Measurements from ENCODE around the gene HYAL1.

The HYAL1 gene

GRCh38 chr3:50323092-50323600 is 19.8 kb upstream of the HYAL1 start:
- H3K27me3 ChIP-seq (ENCODE audit: control insufficient read depth, insufficient read depth, low read length) = no peaks in the 10 kb centered on the region
- no peak overlapping the region for H3K27ac ChIP-seq (ENCODE audit: low read depth, low read length)
- H3K9me3 ChIP-seq (ENCODE audit: control insufficient read depth, insufficient read depth, low read depth, low read length) = no peaks in the 10 kb centered on the region
- H3K4me3 ChIP-seq (ENCODE audit: low read depth, low read length) = peak overlapping the region; percentile 76
- H3K9ac ChIP-seq (ENCODE audit: low read length) = peak overlapping the region; percentile 100
- peaks cover 32% of the 10 kb centered on the region for H3K36me3 ChIP-seq (ENCODE audit: control insufficient read depth, insufficient read depth, low read length)
- peaks cover 32% of the 10 kb centered on the region for H3K4me1 ChIP-seq (ENCODE audit: control insufficient read depth, insufficient read depth, low read length)

GRCh38 chr3:50322386-50323091 is 19.2 kb upstream of the HYAL1 start, which contains the start of gene HYAL2:
Gene HYAL2, minus strand, starts transcription at chr3:50322745. Its CDS starts 2,256 bp downstream, at chr3:50320489.
- Histone ChIP-seq H3K4me1 (ENCODE audit: control insufficient read depth, insufficient read depth, low read length) (peaks cover 32% of the 10 kb centered on the region), H3K27me3 (ENCODE audit: control insufficient read depth, insufficient read depth, low read length) (no peaks in the 10 kb centered on the region), H3K36me3 (ENCODE audit: control insufficient read depth, insufficient read depth, low read length) (peaks cover 36% of the 10 kb centered on the region), H3K9ac (ENCODE audit: low read length) (peak within 1 kb of the TSS; percentile 100), H3K27ac (ENCODE audit: low read depth, low read length) (peak within 1 kb of the TSS; percentile 100), H3K9me3 (ENCODE audit: control insufficient read depth, insufficient read depth, low read depth, low read length) (no peaks in the 10 kb centered on the region), H3K4me3 (ENCODE audit: low read depth, low read length) (peak within 1 kb of the TSS; percentile 76)

- Histone ChIP-seq H3K4me3 (ENCODE audit: low read depth, low read length) (peak overlapping the region; percentile 76), H3K4me1 (ENCODE audit: control insufficient read depth, insufficient read depth, low read length) (peaks cover 32% of the 10 kb centered on the region), H3K27me3 (ENCODE audit: control insufficient read depth, insufficient read depth, low read length) (no peaks in the 10 kb centered on the region), H3K36me3 (ENCODE audit: control insufficient read depth, insufficient read depth, low read length) (peaks cover 41% of the 10 kb centered on the region), H3K9ac (ENCODE audit: low read length) (peak overlapping the region; percentile 100), H3K9me3 (ENCODE audit: control insufficient read depth, insufficient read depth, low read depth, low read length) (no peaks in the 10 kb centered on the region), H3K27ac (ENCODE audit: low read depth, low read length) (peak overlapping the region; percentile 100)
Observed at GRCh38 chr3:50322115-50322385, 18.7 kb upstream of the HYAL1 start.

GRCh38 chr3:50321336-50322114 is 18.2 kb upstream of the HYAL1 start:
- H3K27me3 ChIP-seq (ENCODE audit: control insufficient read depth, insufficient read depth, low read length) = no peaks in the 10 kb centered on the region
- peak overlapping the region; percentile 100 for H3K9ac ChIP-seq (ENCODE audit: low read length)
- H3K27ac ChIP-seq (ENCODE audit: low read depth, low read length) = peak overlapping the region; percentile 100
- H3K4me3 ChIP-seq (ENCODE audit: low read depth, low read length) = peak overlapping the region; percentile 76
- H3K4me1 ChIP-seq (ENCODE audit: control insufficient read depth, insufficient read depth, low read length) = peaks cover 37% of the 10 kb centered on the region
- no peaks in the 10 kb centered on the region for H3K9me3 ChIP-seq (ENCODE audit: control insufficient read depth, insufficient read depth, low read depth, low read length)
- peaks cover 45% of the 10 kb centered on the region for H3K36me3 ChIP-seq (ENCODE audit: control insufficient read depth, insufficient read depth, low read length)

- H3K4me1 ChIP-seq (ENCODE audit: control insufficient read depth, insufficient read depth, low read length) = peaks cover 38% of the 10 kb centered on the region
- peaks cover 45% of the 10 kb centered on the region for H3K36me3 ChIP-seq (ENCODE audit: control insufficient read depth, insufficient read depth, low read length)
- peak overlapping the region; percentile 76 for H3K4me3 ChIP-seq (ENCODE audit: low read depth, low read length)
- H3K9me3 ChIP-seq (ENCODE audit: control insufficient read depth, insufficient read depth, low read depth, low read length) = no peaks in the 10 kb centered on the region
- peak overlapping the region; percentile 100 for H3K9ac ChIP-seq (ENCODE audit: low read length)
- peak overlapping the region; percentile 100 for H3K27ac ChIP-seq (ENCODE audit: low read depth, low read length)
- H3K27me3 ChIP-seq (ENCODE audit: control insufficient read depth, insufficient read depth, low read length) = no peaks in the 10 kb centered on the region
Observed at GRCh38 chr3:50320853-50321335, 17.5 kb upstream of the HYAL1 start.

GRCh38 chr3:50319894-50320625 is 16.7 kb upstream of the HYAL1 start:
- Histone ChIP-seq H3K27me3 (ENCODE audit: control insufficient read depth, insufficient read depth, low read length) (no peaks in the 10 kb centered on the region), H3K4me1 (ENCODE audit: control insufficient read depth, insufficient read depth, low read length) (peaks cover 38% of the 10 kb centered on the region), H3K4me3 (ENCODE audit: low read depth, low read length) (peak overlapping the region; percentile 76), H3K36me3 (ENCODE audit: control insufficient read depth, insufficient read depth, low read length) (peaks cover 45% of the 10 kb centered on the region), H3K9ac (ENCODE audit: low read length) (peak overlapping the region; percentile 100), H3K27ac (ENCODE audit: low read depth, low read length) (no peak overlapping the region), H3K9me3 (ENCODE audit: control insufficient read depth, insufficient read depth, low read depth, low read length) (no peaks in the 10 kb centered on the region)

- H3K9me3 ChIP-seq (ENCODE audit: control insufficient read depth, insufficient read depth, low read depth, low read length) = no peaks in the 10 kb centered on the region
- H3K27me3 ChIP-seq (ENCODE audit: control insufficient read depth, insufficient read depth, low read length) = no peaks in the 10 kb centered on the region
- H3K27ac ChIP-seq (ENCODE audit: low read depth, low read length) = no peak overlapping the region
- no peak overlapping the region for H3K9ac ChIP-seq (ENCODE audit: low read length)
- peak overlapping the region; percentile 76; the same call in 1 of the 2 replicates for H3K4me3 ChIP-seq (ENCODE audit: low read depth, low read length)
- H3K36me3 ChIP-seq (ENCODE audit: control insufficient read depth, insufficient read depth, low read length) = peaks cover 46% of the 10 kb centered on the region
- H3K4me1 ChIP-seq (ENCODE audit: control insufficient read depth, insufficient read depth, low read length) = peaks cover 36% of the 10 kb centered on the region
Observed at GRCh38 chr3:50319181-50319893, 16.0 kb upstream of the HYAL1 start.

- no peaks in the 10 kb centered on the region for H3K9me3 ChIP-seq (ENCODE audit: control insufficient read depth, insufficient read depth, low read depth, low read length)
- no peaks in the 10 kb centered on the region for H3K27me3 ChIP-seq (ENCODE audit: control insufficient read depth, insufficient read depth, low read length)
- H3K4me1 ChIP-seq (ENCODE audit: control insufficient read depth, insufficient read depth, low read length) = peaks cover 33% of the 10 kb centered on the region
- H3K4me3 ChIP-seq (ENCODE audit: low read depth, low read length) = no peak overlapping the region
- no peak overlapping the region for H3K27ac ChIP-seq (ENCODE audit: low read depth, low read length)
- H3K9ac ChIP-seq (ENCODE audit: low read length) = no peak overlapping the region
- peaks cover 46% of the 10 kb centered on the region for H3K36me3 ChIP-seq (ENCODE audit: control insufficient read depth, insufficient read depth, low read length)
Observed at GRCh38 chr3:50318615-50319014, 15.2 kb upstream of the HYAL1 start.

- Histone ChIP-seq H3K36me3 (ENCODE audit: control insufficient read depth, insufficient read depth, low read length) (peaks cover 46% of the 10 kb centered on the region), H3K9ac (ENCODE audit: low read length) (no peak overlapping the region), H3K27me3 (ENCODE audit: control insufficient read depth, insufficient read depth, low read length) (no peaks in the 10 kb centered on the region), H3K4me3 (ENCODE audit: low read depth, low read length) (no peak overlapping the region), H3K9me3 (ENCODE audit: control insufficient read depth, insufficient read depth, low read depth, low read length) (no peaks in the 10 kb centered on the region), H3K27ac (ENCODE audit: low read depth, low read length) (no peak overlapping the region), H3K4me1 (ENCODE audit: control insufficient read depth, insufficient read depth, low read length) (peaks cover 30% of the 10 kb centered on the region)
Observed at GRCh38 chr3:50318163-50318562, 14.8 kb upstream of the HYAL1 start.

- Histone ChIP-seq H3K4me1 (ENCODE audit: control insufficient read depth, insufficient read depth, low read length) (peaks cover 22% of the 10 kb centered on the region), H3K27ac (ENCODE audit: low read depth, low read length) (no peak overlapping the region), H3K9ac (ENCODE audit: low read length) (no peak overlapping the region), H3K4me3 (ENCODE audit: low read depth, low read length) (0 out of 2 replicates have a peak overlapping the region, but pooled peaks have one; percentile 9), H3K27me3 (ENCODE audit: control insufficient read depth, insufficient read depth, low read length) (no peaks in the 10 kb centered on the region), H3K36me3 (ENCODE audit: control insufficient read depth, insufficient read depth, low read length) (peaks cover 46% of the 10 kb centered on the region), H3K9me3 (ENCODE audit: control insufficient read depth, insufficient read depth, low read depth, low read length) (no peaks in the 10 kb centered on the region)
Observed at GRCh38 chr3:50317300-50317699, 13.9 kb upstream of the HYAL1 start.

Measured in HUES6 (cell line).